Cardiac fibroblast (primary cell): Measurements from ENCODE around the gene GDPD1.
"Not testable (repeated sequence)": the region's sequence is repeated elsewhere in the genome, so short reads cannot be mapped to it uniquely, and the experiment has no call there.

Experiments
- DNase-seq, 2 donors: peaks; one replicate each; pipeline versions ENCODE4 v3.0.0 to v3.0.0-alpha.2; 2010; ENCODE audit warnings: low read depth in 2 of 2
- H3K4me3 ChIP-seq, 2 donors: replicated peaks in 1 of 2; 1 replicate in 1 of 2; 2 replicates in 1 of 2; pipeline ENCODE4 v1.5.1; 2011; ENCODE audit warnings: low read depth in 2 of 2, low read length in 2 of 2, mild to moderate bottlenecking in 2 of 2, moderate library complexity in 1 of 2
- TF ChIP-seq, protein P1 (sequence below): IDR thresholded peaks from one replicate; pipeline ENCODE4 v1.5.1; 2011; ENCODE audit warnings: low read depth, mild to moderate bottlenecking, low read length, inconsistent platforms

The GDPD1 gene

GRCh38 chr17:59275618-59276017 is 55.3 kb downstream of the GDPD1 start:
- TF ChIP-seq, protein P1, sequence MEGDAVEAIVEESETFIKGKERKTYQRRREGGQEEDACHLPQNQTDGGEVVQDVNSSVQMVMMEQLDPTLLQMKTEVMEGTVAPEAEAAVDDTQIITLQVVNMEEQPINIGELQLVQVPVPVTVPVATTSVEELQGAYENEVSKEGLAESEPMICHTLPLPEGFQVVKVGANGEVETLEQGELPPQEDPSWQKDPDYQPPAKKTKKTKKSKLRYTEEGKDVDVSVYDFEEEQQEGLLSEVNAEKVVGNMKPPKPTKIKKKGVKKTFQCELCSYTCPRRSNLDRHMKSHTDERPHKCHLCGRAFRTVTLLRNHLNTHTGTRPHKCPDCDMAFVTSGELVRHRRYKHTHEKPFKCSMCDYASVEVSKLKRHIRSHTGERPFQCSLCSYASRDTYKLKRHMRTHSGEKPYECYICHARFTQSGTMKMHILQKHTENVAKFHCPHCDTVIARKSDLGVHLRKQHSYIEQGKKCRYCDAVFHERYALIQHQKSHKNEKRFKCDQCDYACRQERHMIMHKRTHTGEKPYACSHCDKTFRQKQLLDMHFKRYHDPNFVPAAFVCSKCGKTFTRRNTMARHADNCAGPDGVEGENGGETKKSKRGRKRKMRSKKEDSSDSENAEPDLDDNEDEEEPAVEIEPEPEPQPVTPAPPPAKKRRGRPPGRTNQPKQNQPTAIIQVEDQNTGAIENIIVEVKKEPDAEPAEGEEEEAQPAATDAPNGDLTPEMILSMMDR: no peak
- no peak overlapping the region for H3K4me3 ChIP-seq
- DNase-seq: no peak

DNA sequence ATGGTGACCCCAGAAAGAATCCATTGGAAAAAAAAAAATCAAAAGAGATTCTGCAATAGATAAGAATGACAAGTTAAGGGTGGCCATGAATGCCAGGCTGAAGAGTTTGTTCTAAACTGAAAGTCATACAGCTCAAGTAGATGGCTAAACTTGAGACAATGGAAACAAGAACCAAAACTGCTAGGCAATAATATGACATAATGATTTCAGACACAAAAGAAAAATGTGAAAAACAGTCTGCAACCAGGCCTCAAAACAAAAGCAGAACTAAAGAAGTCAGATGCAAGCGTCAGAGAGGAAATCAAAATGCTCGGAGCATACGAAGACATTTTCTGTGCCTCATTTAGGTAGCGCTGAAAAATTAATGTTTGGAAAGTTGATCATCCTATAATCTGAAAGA is 56.7 kb downstream of the GDPD1 start:
- TF ChIP-seq, protein P1: no peak
- H3K4me3 ChIP-seq: no peak overlapping the region
- DNase-seq: no peak

DNA sequence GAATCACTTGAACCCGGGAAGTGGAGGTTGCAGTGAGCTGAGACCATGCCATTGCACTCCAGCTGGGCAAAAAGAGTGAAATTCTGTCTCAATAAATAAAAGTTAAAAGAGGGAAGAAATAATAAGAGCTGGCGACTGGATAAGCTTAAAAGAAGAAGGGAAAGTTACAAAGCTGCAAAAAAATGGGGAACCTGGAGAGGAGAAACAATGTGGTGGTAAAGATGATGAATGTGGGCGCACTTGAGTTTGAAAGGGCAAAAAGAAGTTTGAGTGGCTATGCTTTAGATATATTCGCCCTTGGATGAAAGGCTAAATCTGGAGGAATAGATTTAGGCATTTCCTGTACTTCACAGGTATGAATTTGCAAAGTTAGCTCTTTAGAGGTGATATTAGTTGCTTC is 58.1 kb downstream of the GDPD1 start:
- TF ChIP-seq, protein P1: no peak
- no peak overlapping the region for H3K4me3 ChIP-seq
- no peak for DNase-seq

- DNase-seq: no peak
- TF ChIP-seq, protein P1: no peak
- H3K4me3 ChIP-seq: no peak overlapping the region
Measured at GRCh38 chr17:59284317-59284716, 64.0 kb downstream of the GDPD1 start.

- H3K4me3 ChIP-seq: no peak overlapping the region
- TF ChIP-seq, protein P1: no peak
- DNase-seq: peak; percentile 14 to 55
Measured at GRCh38 chr17:59287452-59287851, 67.1 kb downstream of the GDPD1 start.

- TF ChIP-seq, protein P1: no peak
- H3K4me3 ChIP-seq: no peak overlapping the region
- DNase-seq: peak; percentile 5 to 13
Measured at GRCh38 chr17:59287891-59288290, 67.6 kb downstream of the GDPD1 start.

GRCh38 chr17:59289981-59290301 is 69.6 kb downstream of the GDPD1 start:
- no peak for DNase-seq
- TF ChIP-seq, protein P1: no peak
- H3K4me3 ChIP-seq: no peak overlapping the region

DNA sequence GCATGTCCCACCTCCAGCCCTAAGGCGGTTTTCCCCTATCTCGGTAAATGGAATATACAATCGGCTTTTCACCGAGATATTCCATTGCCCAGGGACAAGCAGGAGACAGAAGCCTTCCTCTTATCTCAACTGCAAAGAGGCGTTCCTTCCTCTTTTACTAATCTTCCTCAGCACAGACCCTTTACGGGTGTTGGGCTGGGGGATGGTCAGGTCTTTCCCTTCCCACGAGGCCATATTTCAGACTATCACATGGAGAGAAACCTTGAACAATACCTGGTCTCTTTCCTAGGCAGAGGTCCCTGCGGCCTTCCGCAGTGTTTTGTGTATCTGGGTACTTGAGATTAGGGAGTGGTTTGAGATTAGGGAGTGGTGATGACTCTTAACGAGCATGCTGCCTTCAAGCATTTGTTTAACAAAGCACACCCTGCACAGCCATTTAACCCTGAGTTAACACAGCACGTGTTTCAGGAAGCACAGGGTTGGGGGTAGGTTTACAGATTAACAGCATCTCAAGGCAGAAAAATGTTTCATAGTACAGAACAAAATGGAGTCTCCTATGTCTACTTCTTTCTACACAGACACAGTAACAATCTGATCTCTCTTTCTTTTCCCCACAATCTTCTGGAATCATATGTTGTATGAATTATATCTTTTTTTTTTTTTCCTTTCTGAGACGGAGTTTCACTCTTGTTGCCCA is 70.1 kb downstream of the GDPD1 start:
- not testable (repeated sequence) for DNase-seq, H3K4me3 ChIP-seq
